ENCODE measurements around the gene SUMF1.

The SUMF1 gene

GRCh38 chr3:4497005-4497692 is 30.1 kb upstream of the SUMF1 start:
- Histone ChIP-seq H3K9me2 (replicated peaks; ENCODE audit: insufficient read depth, low read length) (no peaks in the 10 kb centered on the region), H3K9me3 (replicated peaks; ENCODE audit: insufficient read depth, low read length) (no peaks in the 10 kb centered on the region), H3K4me2 (ENCODE audit: low read depth, low read length) (no peak overlapping the region), H3K27me3 (replicated peaks; ENCODE audit: insufficient read depth, low read length) (no peaks in the 10 kb centered on the region), H3K9ac (ENCODE audit: low read length) (no peak overlapping the region), H2AFZ (ENCODE audit: low read length) (no peak overlapping the region), H3K4me1 (ENCODE audit: low read length) (no peaks in the 10 kb centered on the region), H3K36me3 (replicated peaks; ENCODE audit: insufficient read depth, low read length) (no peaks in the 10 kb centered on the region), H3K4me3 (ENCODE audit: low read length) (no peak overlapping the region), H4K20me1 (ENCODE audit: insufficient read depth, low read length) (no peaks in the 10 kb centered on the region), H3K27ac (ENCODE audit: low read length) (no peak overlapping the region), H3K79me2 (ENCODE audit: low read length) (no peaks in the 10 kb centered on the region), H3F3A (ENCODE audit: insufficient read depth, low read length) (peaks cover 9% of the 10 kb centered on the region)
- no peak for TF ChIP-seq EZH2phosphoT487 (IDR thresholded peaks at IDR 0.05; ENCODE audit: low read length)
- TF ChIP-seq, protein P1, sequence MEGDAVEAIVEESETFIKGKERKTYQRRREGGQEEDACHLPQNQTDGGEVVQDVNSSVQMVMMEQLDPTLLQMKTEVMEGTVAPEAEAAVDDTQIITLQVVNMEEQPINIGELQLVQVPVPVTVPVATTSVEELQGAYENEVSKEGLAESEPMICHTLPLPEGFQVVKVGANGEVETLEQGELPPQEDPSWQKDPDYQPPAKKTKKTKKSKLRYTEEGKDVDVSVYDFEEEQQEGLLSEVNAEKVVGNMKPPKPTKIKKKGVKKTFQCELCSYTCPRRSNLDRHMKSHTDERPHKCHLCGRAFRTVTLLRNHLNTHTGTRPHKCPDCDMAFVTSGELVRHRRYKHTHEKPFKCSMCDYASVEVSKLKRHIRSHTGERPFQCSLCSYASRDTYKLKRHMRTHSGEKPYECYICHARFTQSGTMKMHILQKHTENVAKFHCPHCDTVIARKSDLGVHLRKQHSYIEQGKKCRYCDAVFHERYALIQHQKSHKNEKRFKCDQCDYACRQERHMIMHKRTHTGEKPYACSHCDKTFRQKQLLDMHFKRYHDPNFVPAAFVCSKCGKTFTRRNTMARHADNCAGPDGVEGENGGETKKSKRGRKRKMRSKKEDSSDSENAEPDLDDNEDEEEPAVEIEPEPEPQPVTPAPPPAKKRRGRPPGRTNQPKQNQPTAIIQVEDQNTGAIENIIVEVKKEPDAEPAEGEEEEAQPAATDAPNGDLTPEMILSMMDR (IDR thresholded peaks at IDR 0.05; ENCODE audit: low read length), result no peak
- no peak for TF ChIP-seq EZH2 (optimal IDR thresholded peaks at IDR 0.05; ENCODE audit: low read depth, low read length)
- no peak for DNase-seq

DNA sequence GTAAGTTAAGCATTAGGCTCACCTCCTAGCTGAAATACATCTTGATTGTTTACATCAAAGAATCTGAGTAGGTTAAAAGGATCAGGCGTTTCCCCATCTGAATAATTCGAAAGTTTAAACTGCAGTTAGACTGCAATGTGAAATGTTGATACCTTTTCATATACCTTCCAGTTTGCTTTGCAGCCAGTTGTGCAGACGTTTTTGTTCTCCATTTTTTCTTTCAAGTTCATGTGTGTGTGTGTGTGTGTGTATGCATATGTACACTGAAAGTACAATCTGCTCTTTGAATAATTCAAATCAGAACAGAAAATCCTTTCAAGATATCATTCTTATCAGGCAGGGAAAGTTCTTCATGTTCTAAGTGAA is 29.0 kb upstream of the SUMF1 start:
- Histone ChIP-seq H3K27me3 (replicated peaks; ENCODE audit: insufficient read depth, low read length) (no peaks in the 10 kb centered on the region), H3K9ac (ENCODE audit: low read length) (no peak overlapping the region), H3K79me2 (ENCODE audit: low read length) (no peaks in the 10 kb centered on the region), H3F3A (ENCODE audit: insufficient read depth, low read length) (peaks cover 13% of the 10 kb centered on the region), H3K27ac (ENCODE audit: low read length) (no peak overlapping the region), H3K36me3 (replicated peaks; ENCODE audit: insufficient read depth, low read length) (no peaks in the 10 kb centered on the region), H3K4me2 (ENCODE audit: low read depth, low read length) (no peak overlapping the region), H4K20me1 (ENCODE audit: insufficient read depth, low read length) (no peaks in the 10 kb centered on the region), H2AFZ (ENCODE audit: low read length) (no peak overlapping the region), H3K4me3 (ENCODE audit: low read length) (no peak overlapping the region), H3K4me1 (ENCODE audit: low read length) (no peaks in the 10 kb centered on the region), H3K9me2 (replicated peaks; ENCODE audit: insufficient read depth, low read length) (no peaks in the 10 kb centered on the region), H3K9me3 (replicated peaks; ENCODE audit: insufficient read depth, low read length) (no peaks in the 10 kb centered on the region)
- TF ChIP-seq EZH2phosphoT487 (IDR thresholded peaks at IDR 0.05; ENCODE audit: low read length), result no peak
- no peak for TF ChIP-seq EZH2 (optimal IDR thresholded peaks at IDR 0.05; ENCODE audit: low read depth, low read length)
- TF ChIP-seq, protein P1 (IDR thresholded peaks at IDR 0.05; ENCODE audit: low read length), result no peak
- no peak for DNase-seq

DNA sequence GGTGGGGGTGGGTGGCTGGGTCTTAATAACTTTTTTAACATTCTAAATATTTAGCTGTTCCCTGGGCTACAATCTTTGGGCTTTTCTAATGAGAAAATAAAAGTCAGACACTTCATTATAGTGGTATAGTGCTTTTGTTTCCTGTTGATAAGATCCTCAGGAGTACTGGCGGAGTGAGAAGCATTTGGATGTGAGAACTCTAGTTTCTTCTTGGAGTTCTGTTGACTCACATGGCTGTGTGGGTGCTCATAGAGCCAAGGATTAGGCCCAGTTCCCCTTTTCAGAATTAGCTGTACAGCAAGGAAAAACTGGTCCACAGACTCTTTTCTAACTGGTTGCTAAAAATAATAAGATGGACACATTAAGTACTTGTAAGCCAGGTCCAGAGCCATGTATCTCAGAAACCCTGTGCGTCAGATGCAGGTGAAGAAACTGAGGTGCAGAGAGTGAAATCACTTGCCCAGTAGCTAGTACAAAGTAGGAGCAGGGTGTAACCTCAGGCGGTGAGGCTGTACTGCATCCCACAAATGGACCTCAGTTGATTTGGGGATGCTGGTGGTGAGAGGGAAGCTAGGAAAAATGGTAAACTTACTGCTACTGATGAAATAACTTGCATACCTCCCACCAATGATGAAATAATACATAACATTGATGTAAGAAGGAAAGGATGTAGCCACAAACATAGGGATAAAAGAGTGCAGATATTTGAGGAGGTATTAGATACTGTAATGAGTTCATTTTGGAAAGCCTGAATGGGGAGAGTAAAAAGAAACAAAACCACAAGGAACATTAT is 28.4 kb upstream of the SUMF1 start:
- no peak overlapping the region for H3K27ac ChIP-seq (ENCODE audit: low read length)
- H3K9ac ChIP-seq (ENCODE audit: low read length), result no peak overlapping the region
- no peak for DNase-seq

More for the DNA sequence above, 28.4 kb upstream of the SUMF1 start:
- peaks cover 13% of the 10 kb centered on the region for H3F3A ChIP-seq (ENCODE audit: insufficient read depth, low read length)
- H3K9me3 ChIP-seq (replicated peaks; ENCODE audit: insufficient read depth, low read length), result no peaks in the 10 kb centered on the region
- H3K4me2 ChIP-seq (ENCODE audit: low read depth, low read length), result peak overlapping the region; percentile 92
- no peaks in the 10 kb centered on the region for H3K79me2 ChIP-seq (ENCODE audit: low read length)
- TF ChIP-seq EZH2 (optimal IDR thresholded peaks at IDR 0.05; ENCODE audit: low read depth, low read length) (no peak), EZH2phosphoT487 (IDR thresholded peaks at IDR 0.05; ENCODE audit: low read length) (no peak)
- TF ChIP-seq, protein P1 (IDR thresholded peaks at IDR 0.05; ENCODE audit: low read length), result no peak
- no peaks in the 10 kb centered on the region for H4K20me1 ChIP-seq (ENCODE audit: insufficient read depth, low read length)
- no peak overlapping the region for H3K4me3 ChIP-seq (ENCODE audit: low read length)
- H2AFZ ChIP-seq (ENCODE audit: low read length), result no peak overlapping the region
- H3K36me3 ChIP-seq (replicated peaks; ENCODE audit: insufficient read depth, low read length), result no peaks in the 10 kb centered on the region
- H3K9me2 ChIP-seq (replicated peaks; ENCODE audit: insufficient read depth, low read length), result no peaks in the 10 kb centered on the region
- H3K27me3 ChIP-seq (replicated peaks; ENCODE audit: insufficient read depth, low read length), result no peaks in the 10 kb centered on the region
- H3K4me1 ChIP-seq (ENCODE audit: low read length), result no peaks in the 10 kb centered on the region
